Right lung (tissue), 10 donors: ENCODE results near the gene ARMC9. TPM values are rescaled to one million over a fixed set of nuclear protein-coding genes. Genes with fewer than 3 reads are reported as not detected.

Experiments
- DNase-seq, 2 donors: peaks; one replicate each; pipeline ENCODE4 v3.0.0-alpha.2; 2013
- long read RNA-seq, 8 donors: transcript quantifications; one replicate each; lab custom pipeline, GENCODE V29; 2026
- polyA plus RNA-seq, 5 donors: library from polyadenylated mRNA; unstranded; fragments of 120-200 nt; gene quantifications; one replicate each; pipeline versions ENCODE4 v1.2.1 to v1.2.3, GENCODE V29; 2013; ENCODE audit warnings: inconsistent platforms in 1 of 5, low replicate concordance in 1 of 5; ENCODE audit not compliant: insufficient read length in 5 of 5, insufficient read depth in 1 of 5

Gene ARMC9, protein sequence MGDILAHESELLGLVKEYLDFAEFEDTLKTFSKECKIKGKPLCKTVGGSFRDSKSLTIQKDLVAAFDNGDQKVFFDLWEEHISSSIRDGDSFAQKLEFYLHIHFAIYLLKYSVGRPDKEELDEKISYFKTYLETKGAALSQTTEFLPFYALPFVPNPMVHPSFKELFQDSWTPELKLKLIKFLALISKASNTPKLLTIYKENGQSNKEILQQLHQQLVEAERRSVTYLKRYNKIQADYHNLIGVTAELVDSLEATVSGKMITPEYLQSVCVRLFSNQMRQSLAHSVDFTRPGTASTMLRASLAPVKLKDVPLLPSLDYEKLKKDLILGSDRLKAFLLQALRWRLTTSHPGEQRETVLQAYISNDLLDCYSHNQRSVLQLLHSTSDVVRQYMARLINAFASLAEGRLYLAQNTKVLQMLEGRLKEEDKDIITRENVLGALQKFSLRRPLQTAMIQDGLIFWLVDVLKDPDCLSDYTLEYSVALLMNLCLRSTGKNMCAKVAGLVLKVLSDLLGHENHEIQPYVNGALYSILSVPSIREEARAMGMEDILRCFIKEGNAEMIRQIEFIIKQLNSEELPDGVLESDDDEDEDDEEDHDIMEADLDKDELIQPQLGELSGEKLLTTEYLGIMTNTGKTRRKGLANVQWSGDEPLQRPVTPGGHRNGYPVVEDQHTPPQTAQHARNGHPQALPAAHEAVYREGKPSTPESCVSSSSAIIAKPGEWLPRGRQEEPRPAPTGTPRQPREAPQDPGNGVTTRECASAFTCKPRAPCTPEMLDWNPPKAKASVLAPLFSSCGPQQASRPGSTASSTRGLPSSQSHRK
- polyA plus RNA-seq: 10 to 100 TPM; 11.3 to 14.8 (median 12.9) TPM
- long read RNA-seq, donor 1, partial matches to known transcripts: 0 of 1 reads
- long read RNA-seq, donor 1, other reads (novel, unspliced or antisense): 0 of 1 reads
- long read RNA-seq, donor 2, partial matches to known transcripts: 0 of 2 reads
- long read RNA-seq, donor 2, other reads (novel, unspliced or antisense): 0 of 2 reads
- long read RNA-seq, donor 3: 0 reads
- long read RNA-seq, donor 4: 0 reads
- long read RNA-seq, donor 5, partial matches to known transcripts: 0 of 1 reads
- long read RNA-seq, donor 5, other reads (novel, unspliced or antisense): 0 of 1 reads
- long read RNA-seq, donor 6, partial matches to known transcripts: 0 of 1 reads
- long read RNA-seq, donor 6, other reads (novel, unspliced or antisense): 0 of 1 reads
- long read RNA-seq, donor 7, partial matches to known transcripts: 0 of 2 reads
- long read RNA-seq, donor 7, other reads (novel, unspliced or antisense): 0 of 2 reads
- long read RNA-seq, donor 8, partial matches to known transcripts: 0 of 3 reads
- long read RNA-seq, donor 8, other reads (novel, unspliced or antisense): 0 of 3 reads

DNA sequence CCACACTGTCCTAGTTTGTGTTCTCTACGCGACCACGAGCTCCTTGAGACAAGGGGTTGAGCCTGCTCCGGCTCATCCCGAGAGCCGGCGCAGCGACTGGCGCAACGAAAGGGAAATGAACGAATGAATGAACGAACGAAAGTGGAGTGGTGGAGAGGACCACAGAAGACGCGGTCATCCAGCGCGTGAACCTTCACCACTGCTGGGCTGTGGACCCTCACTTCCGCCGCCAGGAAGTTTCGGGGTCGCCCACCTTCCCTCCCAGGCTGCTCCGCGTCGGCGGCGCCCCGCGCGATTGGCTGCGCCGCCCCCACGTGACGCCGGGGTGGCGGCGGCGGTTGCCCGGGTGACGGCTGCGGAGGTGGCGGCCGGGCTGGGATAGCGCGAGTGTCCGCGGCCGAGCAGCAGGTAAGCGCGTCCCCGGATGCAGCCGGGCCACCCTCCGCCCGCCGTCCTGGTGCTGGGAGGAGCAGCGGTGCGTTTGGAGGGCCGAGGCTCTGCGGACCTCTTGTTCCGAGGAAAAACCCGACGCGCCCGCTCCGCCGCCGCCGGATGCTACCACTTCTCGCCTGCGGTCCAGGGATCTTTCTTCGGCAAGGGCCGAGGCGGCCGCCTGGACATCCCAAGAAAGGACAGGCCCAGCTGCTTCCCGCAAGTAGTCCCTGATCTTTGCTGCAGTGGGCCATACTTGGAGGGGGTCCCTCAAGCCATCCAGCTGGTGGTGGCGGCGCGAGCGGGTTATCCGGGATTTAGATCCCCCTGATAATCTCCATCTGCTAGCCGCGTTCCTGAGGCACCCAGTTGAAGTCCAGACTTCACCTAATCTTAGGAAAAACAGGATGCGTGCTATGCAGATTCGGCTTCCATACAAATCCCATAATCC, at the start of gene ARMC9:
Gene ARMC9 (plus strand): TSS at position 341 of the 883 bp plus-strand sequence. CDS start 7,608 bp downstream, outside the sequence.
- peak; percentile 76 to 77 for DNase-seq

GRCh38 chr2:231152800-231153557, 45.5 kb upstream of the ARMC9 start:
- no peak for DNase-seq

DNA sequence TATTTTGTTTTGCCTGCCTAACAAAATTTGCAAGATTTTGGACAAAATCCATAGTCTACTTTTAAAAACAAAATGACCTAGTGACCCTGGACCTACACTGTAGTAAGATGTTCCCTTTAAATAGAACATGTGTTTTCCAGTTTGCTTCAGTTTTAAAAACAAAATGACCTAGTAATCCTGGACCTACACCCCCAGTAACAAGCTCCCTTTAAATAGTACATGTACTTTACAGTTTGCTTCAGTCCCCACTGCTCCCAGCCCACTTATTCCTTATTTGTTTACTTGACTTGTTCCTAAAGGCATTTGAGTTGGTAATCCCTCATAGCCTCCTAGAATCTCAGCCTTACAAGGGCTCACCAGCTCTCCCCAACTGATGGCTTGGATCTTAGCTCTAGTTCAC, 39.1 kb upstream of the ARMC9 start:
- DNase-seq: no peak

GRCh38 chr2:231160701-231161100, 37.7 kb upstream of the ARMC9 start:
- DNase-seq: no peak

GRCh38 chr2:231161252-231161839, 37.1 kb upstream of the ARMC9 start:
- no peak for DNase-seq

- no peak for DNase-seq
Observed at GRCh38 chr2:231161877-231162329, 36.5 kb upstream of the ARMC9 start.

- no peak for DNase-seq
Observed at GRCh38 chr2:231163011-231163410, 35.4 kb upstream of the ARMC9 start.

DNA sequence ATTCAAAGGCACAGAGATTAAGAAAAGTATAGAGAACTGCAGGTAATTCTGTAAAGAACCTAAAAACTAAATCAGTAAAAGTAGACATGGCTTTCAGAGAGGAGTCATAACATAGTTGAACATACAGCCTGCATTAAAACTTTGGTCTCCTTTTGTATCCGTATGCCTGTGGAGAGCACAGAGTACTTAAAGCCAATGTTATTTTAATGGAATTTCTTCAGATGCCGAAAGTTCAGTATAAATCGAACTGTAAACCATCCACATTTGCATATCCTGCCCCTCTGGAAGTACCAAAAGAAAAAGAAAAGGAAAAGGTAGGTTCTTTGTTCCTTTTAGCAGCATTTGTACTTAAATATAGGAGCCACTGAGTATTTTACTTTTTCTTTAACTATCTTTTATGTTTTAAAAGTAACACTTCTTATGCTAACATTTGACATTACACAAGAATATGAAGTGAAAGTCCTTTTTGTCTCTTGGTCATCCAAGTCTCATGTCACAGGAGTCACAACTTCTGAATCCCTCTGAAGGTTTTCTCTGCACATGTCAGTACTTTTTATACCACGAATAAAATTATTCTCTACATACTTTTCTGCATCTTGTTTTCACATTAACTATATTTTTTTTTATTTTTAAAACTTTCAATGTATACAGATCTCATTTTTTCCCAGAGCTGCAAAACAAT, 34.9 kb upstream of the ARMC9 start:
- no peak for DNase-seq

DNA sequence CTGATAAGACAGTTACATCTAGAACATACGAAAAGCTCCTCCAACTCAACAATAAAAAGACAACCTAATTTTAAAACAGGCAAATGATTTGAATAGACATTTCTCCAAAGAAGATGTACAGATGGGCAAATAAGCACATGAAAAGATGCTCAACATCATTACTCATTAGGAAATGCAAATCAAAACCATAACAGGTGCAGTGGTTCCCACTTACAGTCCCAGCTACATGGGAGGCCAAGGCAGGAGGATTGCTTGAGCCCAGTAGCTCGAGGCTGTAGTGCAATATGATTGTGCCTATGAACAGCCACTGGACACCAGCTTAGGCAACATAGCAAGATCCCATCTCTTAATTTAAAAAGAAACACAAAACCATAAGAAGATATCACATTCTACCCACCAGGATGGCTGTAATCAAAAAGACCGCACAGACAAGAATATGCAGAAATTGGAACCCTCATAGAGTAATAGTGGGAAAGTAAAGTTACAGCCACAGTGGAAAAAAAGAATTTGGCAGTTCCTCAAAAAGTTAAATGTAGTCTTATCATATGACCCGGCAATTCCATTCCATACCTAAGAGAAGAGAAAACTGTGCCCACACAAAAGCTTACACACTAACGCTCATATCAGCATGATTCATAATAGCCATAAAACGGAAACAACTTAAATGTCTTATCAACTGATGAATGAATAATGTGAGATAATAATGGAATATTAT, 30.5 kb upstream of the ARMC9 start:
- DNase-seq: no peak

GRCh38 chr2:231168460-231169139, 29.8 kb upstream of the ARMC9 start:
- DNase-seq: no peak

GRCh38 chr2:231169488-231169887, 28.9 kb upstream of the ARMC9 start:
- no peak for DNase-seq

GRCh38 chr2:231170055-231170454, 28.4 kb upstream of the ARMC9 start:
- DNase-seq: no peak

- no peak for DNase-seq
Observed at GRCh38 chr2:231172025-231172424, 26.4 kb upstream of the ARMC9 start.

DNA sequence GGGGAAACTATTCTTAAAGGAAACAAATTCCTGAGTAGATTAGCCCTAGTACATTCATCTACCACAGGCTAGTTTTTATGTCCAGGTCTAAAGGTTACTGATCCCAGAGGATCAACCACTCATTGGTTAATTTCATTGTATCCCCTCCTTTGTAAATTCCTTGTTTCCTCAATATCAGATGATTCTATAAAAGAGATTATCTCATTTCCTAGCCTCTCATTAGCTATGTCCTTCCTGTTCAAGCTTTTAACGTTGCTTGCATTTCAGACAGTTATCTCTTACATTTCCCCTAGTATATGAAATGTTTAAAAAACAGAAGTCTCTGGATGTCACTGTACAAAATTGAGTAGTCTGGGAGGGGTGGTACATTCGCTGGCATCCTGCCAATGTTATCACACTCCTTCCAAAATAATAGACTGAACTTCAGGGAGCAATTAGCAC, 24.2 kb upstream of the ARMC9 start:
- DNase-seq: no peak

DNA sequence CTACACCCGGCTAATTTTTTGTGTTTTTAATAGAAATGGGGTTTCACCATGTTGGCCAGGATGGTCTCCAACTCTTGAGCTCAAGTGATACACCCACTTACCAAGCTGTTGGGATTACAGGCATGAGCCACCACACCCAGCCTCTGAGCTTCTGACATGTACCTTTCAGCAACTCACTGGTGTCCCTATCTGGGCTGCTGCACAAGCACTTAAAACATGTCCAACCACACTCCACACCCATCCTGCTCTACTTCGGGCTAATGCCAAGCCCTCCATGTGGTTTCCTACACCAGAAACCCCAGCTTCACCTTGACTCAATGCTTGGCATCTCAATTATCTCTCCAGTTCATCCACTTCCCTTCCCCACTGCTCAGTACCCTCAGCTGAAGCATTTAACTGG, 22.4 kb upstream of the ARMC9 start:
- DNase-seq: no peak

- DNase-seq: no peak
Observed at GRCh38 chr2:231177156-231178025, 21.0 kb upstream of the ARMC9 start.
